SK-N-SH (cell line): ENCODE measurements around the gene FBXO7. TPM values are rescaled to one million over a fixed set of nuclear protein-coding genes. Genes with fewer than 3 reads are reported as not detected.

Source experiments
- CTCF ChIA-PET: fragments of 300-600, 350-600 bp; formaldehyde crosslinking; extraction: SDS; loops from one replicate; lab custom pipeline; 2021; lab: Yijun Ruan, JAX
- POLR2A ChIA-PET: fragments of 350-600 bp; sonication (Branson Sonifier 250); formaldehyde crosslinking; extraction: SDS; loops from one replicate; lab custom pipeline; 2020; ENCODE audit warnings: antibody characterized with exemption, inconsistent platforms; lab: Yijun Ruan, JAX
- DNase-seq: peaks from one replicate; pipeline ENCODE4 v3.0.0; 2012
- H2AFZ ChIP-seq: fragments of 200-600 bp; sonication (generic); 2 replicates; pipeline ENCODE4 v1.8.1; 2016; ENCODE audit warnings: antibody characterized with exemption, mild to moderate bottlenecking, low read depth
- H3F3A ChIP-seq: fragments of 200-600 bp; sonication (generic); replicated peaks from 2 replicates; pipeline ENCODE3; 2016; ENCODE audit warnings: antibody characterized with exemption, mild to moderate bottlenecking; ENCODE audit not compliant: insufficient read depth
- H3K27ac ChIP-seq, 2 experiments: fragments of 200-500 bp in 1 of 2; fragments of 200-600 bp in 1 of 2; sonication (Bioruptor generic) in 1 of 2; sonication (generic), shearing (Covaris generic) in 1 of 2; 2 replicates each; pipeline versions ENCODE4 v1.5.1 to v1.6.1; 2014 to 2016; ENCODE audit warnings: low read depth in 2 of 2, inconsistent platforms in 1 of 2, low read length in 1 of 2, mild to moderate bottlenecking in 1 of 2, mixed read lengths in 1 of 2
- H3K27me3 ChIP-seq: fragments of 200-600 bp; sonication (generic), shearing (Covaris generic); 2 replicates; pipeline ENCODE4 v1.6.1; 2016; ENCODE audit warnings: mixed run types; ENCODE audit not compliant: insufficient read depth
- H3K36me3 ChIP-seq, 2 experiments: fragments of 200-500 bp in 1 of 2; fragments of 200-600 bp in 1 of 2; sonication (Bioruptor generic) in 1 of 2; sonication (generic) in 1 of 2; replicated peaks in 1 of 2; 2 replicates each; pipeline versions ENCODE3 to v1.5.1; 2014 to 2016; ENCODE audit warnings: low read length in 1 of 2, mild to moderate bottlenecking in 1 of 2; ENCODE audit not compliant: insufficient read depth in 2 of 2, control insufficient read depth in 1 of 2
- H3K4me1 ChIP-seq, 2 experiments: fragments of 200-500 bp in 1 of 2; fragments of 200-600 bp in 1 of 2; sonication (Bioruptor generic) in 1 of 2; sonication (generic), shearing (Covaris generic) in 1 of 2; 2 replicates each; pipeline versions ENCODE4 v1.5.1 to v1.6.1; 2014 to 2016; ENCODE audit warnings: low read depth in 1 of 2, low read length in 1 of 2, mixed run types in 1 of 2; ENCODE audit not compliant: insufficient read depth in 2 of 2, control insufficient read depth in 1 of 2
- H3K4me2 ChIP-seq: fragments of 200-600 bp; sonication (generic), shearing (Covaris generic); 2 replicates; pipeline ENCODE4 v1.6.1; 2017; ENCODE audit warnings: mixed run types
- H3K4me3 ChIP-seq, 2 experiments: fragments of 200-500 bp in 1 of 2; fragments of 200-600 bp in 1 of 2; sonication (Bioruptor generic) in 1 of 2; sonication (generic), shearing (Covaris generic) in 1 of 2; 2 replicates each; pipeline versions ENCODE4 v1.5.1 to v1.8.1; 2014 to 2016; ENCODE audit warnings: low read depth in 2 of 2, inconsistent platforms in 1 of 2, low read length in 1 of 2, mild to moderate bottlenecking in 1 of 2, mixed read lengths in 1 of 2, moderate library complexity in 1 of 2
- H3K79me2 ChIP-seq: fragments of 200-600 bp; sonication (generic); 2 replicates; pipeline ENCODE4 v1.8.1; 2017; ENCODE audit warnings: mild to moderate bottlenecking; ENCODE audit not compliant: insufficient read depth
- H3K9ac ChIP-seq: fragments of 200-600 bp; sonication (generic); 2 replicates; pipeline ENCODE4 v1.6.1; 2017; ENCODE audit warnings: mixed run types
- H3K9me2 ChIP-seq: fragments of 200-600 bp; sonication (generic); 2 replicates; pipeline ENCODE4 v1.6.1; 2017; ENCODE audit warnings: mixed run types
- H3K9me3 ChIP-seq: fragments of 200-600 bp; sonication (generic); 2 replicates; pipeline ENCODE4 v1.6.1; 2017; ENCODE audit warnings: mixed run types, mild to moderate bottlenecking, moderate library complexity
- H4K20me1 ChIP-seq: fragments of 200-600 bp; sonication (generic); 2 replicates; pipeline ENCODE4 v1.6.1; 2017; ENCODE audit warnings: mild to moderate bottlenecking, mixed run types; ENCODE audit not compliant: insufficient read depth
- CHD2 ChIP-seq: fragments of 150-350 bp; IDR thresholded peaks from 2 replicates; pipeline ENCODE4 v1.6.1; 2018; ENCODE audit warnings: low read length; ENCODE audit not compliant: partially characterized antibody
- EP300 ChIP-seq, 2 experiments: IDR thresholded peaks; 2 replicates each; pipeline versions ENCODE4 v1.4.0 to v1.6.1; 2012; ENCODE audit warnings: borderline replicate concordance in 1 of 2, low read depth in 1 of 2, low read length in 1 of 2
- EZH2phosphoT487 ChIP-seq: fragments of 200-600 bp; sonication (generic); IDR thresholded peaks from 2 replicates; pipeline ENCODE4 v1.6.1; 2017; ENCODE audit warnings: low read depth, mixed run types, mild to moderate bottlenecking, antibody characterized with exemption, moderate library complexity, borderline replicate concordance
- JUND ChIP-seq: IDR thresholded peaks from 2 replicates; pipeline ENCODE4 v1.4.0; 2012
- MEF2A ChIP-seq: IDR thresholded peaks from 2 replicates; pipeline ENCODE4 v1.4.0; 2012; ENCODE audit warnings: low read depth, borderline replicate concordance
- MXI1 ChIP-seq: IDR thresholded peaks from 2 replicates; pipeline ENCODE4 v1.6.1; 2012; ENCODE audit warnings: mild to moderate bottlenecking, low read depth, low read length, improper control_type of control experiment
- RFX5 ChIP-seq: IDR thresholded peaks from 2 replicates; pipeline ENCODE4 v1.6.1; 2012; ENCODE audit warnings: mild to moderate bottlenecking, improper control_type of control experiment, low read length
- YY1 ChIP-seq: IDR thresholded peaks from 2 replicates; pipeline ENCODE4 v1.4.0; 2012; ENCODE audit warnings: low read depth, mild to moderate bottlenecking
- ZBTB33 ChIP-seq: IDR thresholded peaks from 2 replicates; pipeline ENCODE4 v1.4.0; 2012; ENCODE audit warnings: low read depth, borderline replicate concordance
- WGBS: methylation state at CpG from one replicate; pipeline ENCODE4 v1.1.6; 2017; ENCODE audit warnings: low lambda C conversion rate; 5-methylcytosine and 5-hydroxymethylcytosine counted together
- polyA plus RNA-seq, 3 experiments: library from polyadenylated mRNA; depleted of rRNA; stranded (reverse); fragments of >200 nt; gene quantifications; 2 replicates each; pipeline ENCODE4 v1.2.3, GENCODE V29; 2012
- TF ChIP-seq, protein P1 (sequence below): fragments of 200-600 bp; sonication (generic); IDR thresholded peaks from 2 replicates; pipeline ENCODE4 v1.6.1; 2017; ENCODE audit warnings: antibody characterized with exemption, mild to moderate bottlenecking, moderate library complexity
- TF ChIP-seq, protein P2 (sequence below): fragments of 150-350 bp; IDR thresholded peaks from 2 replicates; pipeline ENCODE4 v1.6.1; 2017; ENCODE audit warnings: antibody characterized with exemption, low read length, low read depth, borderline replicate concordance

The FBXO7 gene
- polyA plus RNA-seq, 1 of the 3 experiments (the other 2 are of a cell fraction), result 77.3 TPM

GRCh38 chr22:32475468-32476010, 928 bp downstream of the FBXO7 start:
- no peaks in the 10 kb centered on the region for H3K27me3 ChIP-seq
- no peak overlapping the region for H2AFZ ChIP-seq
- POLR2A ChIA-PET, result interaction anchor here (1.3 to 2.5 kb wide), 2 partner anchors 64 to 273 kb away, joined by 4 to 13 read pairs; partner anchors contain the start of gene RTCB
- H3K9me2 ChIP-seq, result no peaks in the 10 kb centered on the region
- H3K9me3 ChIP-seq, result no peaks in the 10 kb centered on the region
- peak; percentile 23 for DNase-seq
- H3K36me3 ChIP-seq, result peaks cover 5 to 8% of the 10 kb centered on the region in 2 experiments
- peaks cover 60% of the 10 kb centered on the region for H3K79me2 ChIP-seq
- peaks cover 12 to 16% of the 10 kb centered on the region in 2 experiments; a peak in 3 of 4 replicates for H3K4me1 ChIP-seq
- CTCF ChIA-PET, result interaction anchor here (0.7 to 6.8 kb wide), 17 partner anchors 8 to 734 kb away, joined by 3 to 75 read pairs (median 3); partner anchors contain the start of gene RTCB
- under 1% methylated on average over 17 of the region's 17 CpGs for WGBS
- H3K9ac ChIP-seq, result peak overlapping the region; percentile 96
- TF ChIP-seq EP300 (IDR thresholded peaks at IDR 0.05; ENCODE audit: borderline replicate concordance in 1 of 2, low read depth in 1 of 2, low read length in 1 of 2) (no peak), ZBTB33 (no peak), EZH2phosphoT487 (no peak), MXI1 (no peak; the same call in none of the 2 replicates), CHD2 (no peak), YY1 (no peak), JUND (no peak), RFX5 (no peak), MEF2A (no peak)
- TF ChIP-seq, protein P1, sequence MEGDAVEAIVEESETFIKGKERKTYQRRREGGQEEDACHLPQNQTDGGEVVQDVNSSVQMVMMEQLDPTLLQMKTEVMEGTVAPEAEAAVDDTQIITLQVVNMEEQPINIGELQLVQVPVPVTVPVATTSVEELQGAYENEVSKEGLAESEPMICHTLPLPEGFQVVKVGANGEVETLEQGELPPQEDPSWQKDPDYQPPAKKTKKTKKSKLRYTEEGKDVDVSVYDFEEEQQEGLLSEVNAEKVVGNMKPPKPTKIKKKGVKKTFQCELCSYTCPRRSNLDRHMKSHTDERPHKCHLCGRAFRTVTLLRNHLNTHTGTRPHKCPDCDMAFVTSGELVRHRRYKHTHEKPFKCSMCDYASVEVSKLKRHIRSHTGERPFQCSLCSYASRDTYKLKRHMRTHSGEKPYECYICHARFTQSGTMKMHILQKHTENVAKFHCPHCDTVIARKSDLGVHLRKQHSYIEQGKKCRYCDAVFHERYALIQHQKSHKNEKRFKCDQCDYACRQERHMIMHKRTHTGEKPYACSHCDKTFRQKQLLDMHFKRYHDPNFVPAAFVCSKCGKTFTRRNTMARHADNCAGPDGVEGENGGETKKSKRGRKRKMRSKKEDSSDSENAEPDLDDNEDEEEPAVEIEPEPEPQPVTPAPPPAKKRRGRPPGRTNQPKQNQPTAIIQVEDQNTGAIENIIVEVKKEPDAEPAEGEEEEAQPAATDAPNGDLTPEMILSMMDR, result no peak
- TF ChIP-seq, protein P2, sequence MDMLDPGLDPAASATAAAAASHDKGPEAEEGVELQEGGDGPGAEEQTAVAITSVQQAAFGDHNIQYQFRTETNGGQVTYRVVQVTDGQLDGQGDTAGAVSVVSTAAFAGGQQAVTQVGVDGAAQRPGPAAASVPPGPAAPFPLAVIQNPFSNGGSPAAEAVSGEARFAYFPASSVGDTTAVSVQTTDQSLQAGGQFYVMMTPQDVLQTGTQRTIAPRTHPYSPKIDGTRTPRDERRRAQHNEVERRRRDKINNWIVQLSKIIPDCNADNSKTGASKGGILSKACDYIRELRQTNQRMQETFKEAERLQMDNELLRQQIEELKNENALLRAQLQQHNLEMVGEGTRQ, result no peak
- peak overlapping the region; percentile 84 for H3K4me2 ChIP-seq
- peak overlapping the region; percentile 93 to 95 for H3K27ac ChIP-seq
- H3F3A ChIP-seq, result peaks cover 20% of the 10 kb centered on the region
- H4K20me1 ChIP-seq, result peaks cover 49% of the 10 kb centered on the region
- peak overlapping the region; percentile 71 to 86 for H3K4me3 ChIP-seq
